Measurements from ENCODE around the gene ZNF710. TPM values are rescaled to one million over a fixed set of nuclear protein-coding genes. Genes with fewer than 3 reads are reported as not detected.

Gene ZNF710
- total RNA-seq, 1 donor from 2014 or later, result 26.8 TPM

GRCh38 chr15:89998923-89999675 lies 2.0 kb upstream of the ZNF710 start:
- H3K27me3 ChIP-seq (ENCODE audit: control insufficient read depth, insufficient read depth, low read length), result no peaks in the 10 kb centered on the region
- no peaks in the 10 kb centered on the region for H3K36me3 ChIP-seq (ENCODE audit: control insufficient read depth, insufficient read depth, low read length)
- TF ChIP-seq CTCF (IDR thresholded peaks at IDR 0.05; ENCODE audit: insufficient read depth, low read length, poor library complexity, severe bottlenecking), result no peak
- no peak overlapping the region for H3K4me3 ChIP-seq (ENCODE audit: low read depth, low read length)
- no peak for DNase-seq (ENCODE audit: low read depth)

DNA sequence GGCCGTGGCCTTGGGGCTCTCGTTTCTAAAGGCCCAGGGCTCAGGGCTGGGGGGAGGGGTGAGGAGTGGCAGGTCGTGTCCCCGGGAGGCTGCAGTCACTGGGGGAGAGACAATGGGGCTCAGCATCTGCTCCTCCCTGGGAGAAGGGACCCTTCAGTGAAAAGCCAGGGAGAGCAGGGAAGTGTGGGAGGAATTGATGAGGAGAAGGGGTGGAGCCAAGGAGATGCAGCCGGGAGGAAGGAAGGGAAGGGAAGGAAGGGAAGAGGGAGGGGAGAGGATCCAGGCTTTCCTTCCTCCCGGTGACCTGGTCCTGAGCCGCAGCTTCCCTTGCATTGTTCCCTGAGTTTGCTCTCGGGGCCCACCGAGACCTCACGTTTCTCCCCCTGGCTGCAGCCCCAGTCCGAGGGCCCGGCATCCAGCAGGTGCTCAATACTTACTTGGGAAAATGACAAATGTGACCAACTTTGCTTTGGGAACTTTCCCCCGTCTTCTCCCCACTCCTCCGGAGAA lies 1.4 kb upstream of the ZNF710 start:
- no peak for DNase-seq (ENCODE audit: low read depth)
- Histone ChIP-seq H3K27me3 (ENCODE audit: control insufficient read depth, insufficient read depth, low read length) (no peaks in the 10 kb centered on the region), H3K4me3 (ENCODE audit: low read depth, low read length) (peak overlapping the region; percentile 56), H3K36me3 (ENCODE audit: control insufficient read depth, insufficient read depth, low read length) (no peaks in the 10 kb centered on the region)
- no peak for TF ChIP-seq CTCF (IDR thresholded peaks at IDR 0.05; ENCODE audit: insufficient read depth, low read length, poor library complexity, severe bottlenecking)

DNA sequence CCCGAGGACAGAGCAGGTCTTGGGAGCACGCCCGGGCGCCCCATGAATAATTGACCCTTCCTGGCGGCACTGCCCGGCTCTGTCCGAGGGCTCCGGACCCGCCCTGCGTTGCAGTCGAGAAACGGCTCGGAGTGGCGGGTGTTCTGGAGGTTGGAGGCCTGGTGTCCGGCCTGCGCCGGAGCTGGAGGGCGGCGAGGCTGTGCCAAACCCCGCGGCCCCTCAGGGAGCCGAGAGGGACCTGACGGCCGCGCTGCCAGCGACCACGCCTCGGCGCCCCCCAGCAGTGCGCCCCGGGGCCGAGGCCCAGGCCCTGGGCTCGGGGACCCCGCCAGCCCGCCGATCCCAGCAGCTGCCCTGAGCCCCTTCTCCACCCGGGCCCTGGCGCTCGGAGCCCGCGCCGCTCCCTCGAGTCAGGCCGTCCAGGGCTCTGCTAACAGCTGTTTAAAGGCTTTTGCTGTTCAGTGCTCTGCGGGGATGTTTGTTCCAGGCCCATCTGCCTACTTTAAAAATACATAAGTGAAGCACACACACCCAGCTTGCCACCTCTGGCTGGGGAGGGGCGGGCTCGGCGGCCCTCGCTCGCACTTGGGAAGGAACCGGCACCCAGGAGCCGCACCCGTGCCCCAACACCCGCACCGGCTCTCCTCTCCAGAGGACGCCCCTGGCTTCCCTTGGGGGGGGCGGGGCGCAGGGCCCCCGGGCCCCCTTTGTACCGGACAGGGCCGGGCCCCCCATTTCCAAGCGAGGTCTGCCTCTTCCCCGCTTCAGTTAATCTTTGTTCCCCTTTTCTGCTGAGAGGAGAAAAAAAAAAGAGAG lies 730 bp upstream of the ZNF710 start:
- no peak for TF ChIP-seq CTCF (IDR thresholded peaks at IDR 0.05; ENCODE audit: insufficient read depth, low read length, poor library complexity, severe bottlenecking)
- peak overlapping the region; percentile 56 for H3K4me3 ChIP-seq (ENCODE audit: low read depth, low read length)
- H3K27me3 ChIP-seq (ENCODE audit: control insufficient read depth, insufficient read depth, low read length), result no peaks in the 10 kb centered on the region
- H3K36me3 ChIP-seq (ENCODE audit: control insufficient read depth, insufficient read depth, low read length), result no peaks in the 10 kb centered on the region
- no peak for DNase-seq (ENCODE audit: low read depth)

DNA sequence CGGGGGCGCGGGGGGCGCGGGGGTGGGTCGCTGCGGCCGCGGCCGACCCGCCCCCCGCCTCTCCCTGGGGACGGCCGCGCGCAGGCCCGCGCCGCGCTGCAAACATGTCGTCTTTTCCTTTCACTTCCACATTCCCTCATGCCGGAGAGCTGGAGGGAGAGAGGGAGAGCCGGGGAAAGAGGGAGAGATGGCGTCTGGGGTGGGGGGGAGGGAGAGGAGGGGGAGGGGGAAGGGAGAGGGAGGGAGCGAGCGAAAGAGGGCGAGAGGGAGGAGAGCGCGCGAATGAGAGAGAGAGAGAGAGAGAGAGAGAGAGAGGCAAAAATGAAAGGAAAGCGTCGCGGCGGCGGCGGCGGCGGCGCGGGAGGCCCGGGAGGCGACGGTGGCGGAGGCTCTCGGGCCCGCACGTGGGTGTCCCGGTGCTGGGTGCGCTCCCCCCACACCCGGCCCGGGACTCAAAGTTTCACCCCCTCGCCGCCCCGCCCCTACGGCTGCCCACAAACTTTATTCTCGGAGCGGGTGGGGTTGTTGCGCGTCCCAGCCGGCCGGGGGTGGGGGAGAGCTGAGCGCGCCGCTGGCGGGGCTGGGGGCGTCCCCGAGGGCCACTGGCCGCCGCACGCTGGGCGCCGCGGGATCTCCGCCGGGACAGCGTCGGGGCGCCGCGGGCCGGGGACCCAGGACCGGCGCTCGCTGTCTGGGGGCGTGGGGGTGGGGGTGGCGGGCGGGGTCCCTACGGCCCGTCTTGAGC lies 731 bp downstream of the ZNF710 start:
- no peak for DNase-seq (ENCODE audit: low read depth)
- H3K4me3 ChIP-seq (ENCODE audit: low read depth, low read length), result peak overlapping the region; percentile 56

DNA sequence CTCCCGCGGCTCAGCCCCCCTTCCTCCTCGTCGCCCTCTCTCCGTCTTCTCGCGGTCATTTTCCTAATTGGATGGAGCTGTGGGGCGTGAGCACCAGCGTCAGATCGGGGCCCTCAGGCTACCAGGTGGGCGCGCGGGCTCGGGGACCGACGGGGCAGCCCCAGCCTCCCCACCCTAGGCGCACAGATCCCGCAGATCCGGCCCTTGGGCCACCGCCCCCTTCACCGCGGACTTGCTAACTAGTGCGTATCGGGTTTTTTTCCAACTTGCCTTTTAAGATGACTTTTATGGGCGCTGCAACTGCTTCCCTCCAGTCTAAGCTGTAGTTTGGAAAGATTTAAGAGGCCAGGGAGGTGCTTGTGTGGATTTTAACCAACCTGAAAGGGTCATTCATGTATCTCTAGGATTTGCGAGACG lies 1.3 kb downstream of the ZNF710 start:
- no peak for DNase-seq (ENCODE audit: low read depth)
- Histone ChIP-seq H3K36me3 (ENCODE audit: control insufficient read depth, insufficient read depth, low read length) (no peaks in the 10 kb centered on the region), H3K27me3 (ENCODE audit: control insufficient read depth, insufficient read depth, low read length) (no peaks in the 10 kb centered on the region), H3K4me3 (ENCODE audit: low read depth, low read length) (peak overlapping the region; percentile 56)
- no peak for TF ChIP-seq CTCF (IDR thresholded peaks at IDR 0.05; ENCODE audit: insufficient read depth, low read length, poor library complexity, severe bottlenecking)

More for the DNA sequence above, 731 bp downstream of the ZNF710 start:
- TF ChIP-seq CTCF (IDR thresholded peaks at IDR 0.05; ENCODE audit: insufficient read depth, low read length, poor library complexity, severe bottlenecking), result no peak
- H3K36me3 ChIP-seq (ENCODE audit: control insufficient read depth, insufficient read depth, low read length), result no peaks in the 10 kb centered on the region
- no peaks in the 10 kb centered on the region for H3K27me3 ChIP-seq (ENCODE audit: control insufficient read depth, insufficient read depth, low read length)
